ENCODE results near the gene PLN.

GRCh38 chr6:118589186-118589585 is 41.1 kb downstream of the PLN start:
- TF ChIP-seq POLR2AphosphoS5 (IDR thresholded peaks at IDR 0.05; ENCODE audit: low read depth, low read length) (no peak), TAF1 (IDR thresholded peaks at IDR 0.05; ENCODE audit: borderline replicate concordance, insufficient read depth, low read length) (no peak), SIN3A (IDR thresholded peaks at IDR 0.05; ENCODE audit: borderline replicate concordance, insufficient read depth, low read length) (no peak)
- TF ChIP-seq, protein P1, sequence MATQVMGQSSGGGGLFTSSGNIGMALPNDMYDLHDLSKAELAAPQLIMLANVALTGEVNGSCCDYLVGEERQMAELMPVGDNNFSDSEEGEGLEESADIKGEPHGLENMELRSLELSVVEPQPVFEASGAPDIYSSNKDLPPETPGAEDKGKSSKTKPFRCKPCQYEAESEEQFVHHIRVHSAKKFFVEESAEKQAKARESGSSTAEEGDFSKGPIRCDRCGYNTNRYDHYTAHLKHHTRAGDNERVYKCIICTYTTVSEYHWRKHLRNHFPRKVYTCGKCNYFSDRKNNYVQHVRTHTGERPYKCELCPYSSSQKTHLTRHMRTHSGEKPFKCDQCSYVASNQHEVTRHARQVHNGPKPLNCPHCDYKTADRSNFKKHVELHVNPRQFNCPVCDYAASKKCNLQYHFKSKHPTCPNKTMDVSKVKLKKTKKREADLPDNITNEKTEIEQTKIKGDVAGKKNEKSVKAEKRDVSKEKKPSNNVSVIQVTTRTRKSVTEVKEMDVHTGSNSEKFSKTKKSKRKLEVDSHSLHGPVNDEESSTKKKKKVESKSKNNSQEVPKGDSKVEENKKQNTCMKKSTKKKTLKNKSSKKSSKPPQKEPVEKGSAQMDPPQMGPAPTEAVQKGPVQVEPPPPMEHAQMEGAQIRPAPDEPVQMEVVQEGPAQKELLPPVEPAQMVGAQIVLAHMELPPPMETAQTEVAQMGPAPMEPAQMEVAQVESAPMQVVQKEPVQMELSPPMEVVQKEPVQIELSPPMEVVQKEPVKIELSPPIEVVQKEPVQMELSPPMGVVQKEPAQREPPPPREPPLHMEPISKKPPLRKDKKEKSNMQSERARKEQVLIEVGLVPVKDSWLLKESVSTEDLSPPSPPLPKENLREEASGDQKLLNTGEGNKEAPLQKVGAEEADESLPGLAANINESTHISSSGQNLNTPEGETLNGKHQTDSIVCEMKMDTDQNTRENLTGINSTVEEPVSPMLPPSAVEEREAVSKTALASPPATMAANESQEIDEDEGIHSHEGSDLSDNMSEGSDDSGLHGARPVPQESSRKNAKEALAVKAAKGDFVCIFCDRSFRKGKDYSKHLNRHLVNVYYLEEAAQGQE (IDR thresholded peaks at IDR 0.05; ENCODE audit: insufficient read depth in 1 of 2, low read depth in 2 of 2, low read length in 2 of 2): no peak
